DMS153 treated with DMSO at 0.1 percent for 48 hours (cell line): Measurements from ENCODE around the gene GDI2.
"Not testable (repeated sequence)": the region's sequence is repeated elsewhere in the genome, so short reads cannot be mapped to it uniquely, and the experiment has no call there.

Source experiments
- DNase-seq: peaks from one replicate; lab custom pipeline; 2025; ENCODE audit not compliant: unreplicated experiment; lab: John Stamatoyannopoulos, UW

The GDI2 gene

GRCh38 chr10:5813341-5814109 is at the start of gene GDI2:
Gene GDI2, minus strand, starts transcription at chr10:5813434. Its CDS starts 176 bp downstream, at chr10:5813258.
- peak; percentile 70 for DNase-seq

DNA sequence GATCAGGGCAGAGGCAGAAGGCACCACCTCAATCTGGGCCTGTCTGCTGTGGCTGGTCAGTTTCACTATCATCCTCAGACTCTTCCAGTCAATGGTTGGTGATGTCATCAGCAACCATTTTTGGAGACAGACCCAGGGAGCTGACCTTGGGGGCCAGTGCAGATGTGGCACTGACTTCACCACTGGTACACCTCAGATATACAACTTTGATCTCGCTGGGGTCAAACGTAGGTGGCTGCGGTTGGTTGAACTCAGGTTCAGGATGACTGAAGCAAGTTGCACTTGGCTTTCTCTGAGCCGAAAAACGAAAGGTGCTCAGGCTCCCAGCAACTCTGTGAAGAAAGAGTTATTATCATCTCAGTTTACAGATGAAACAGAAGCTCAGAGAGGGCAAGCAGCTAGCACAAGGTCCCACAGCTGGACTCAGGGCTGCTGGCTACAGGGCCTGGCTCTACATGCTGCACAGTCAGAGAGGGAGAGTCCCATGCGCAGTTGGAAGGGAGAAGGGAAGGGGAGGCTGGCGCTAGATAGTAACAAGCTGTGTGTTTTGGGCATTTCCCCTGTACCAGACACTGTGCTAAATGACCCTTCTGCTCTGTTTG is 49.2 kb upstream of the GDI2 start:
- no peak for DNase-seq

DNA sequence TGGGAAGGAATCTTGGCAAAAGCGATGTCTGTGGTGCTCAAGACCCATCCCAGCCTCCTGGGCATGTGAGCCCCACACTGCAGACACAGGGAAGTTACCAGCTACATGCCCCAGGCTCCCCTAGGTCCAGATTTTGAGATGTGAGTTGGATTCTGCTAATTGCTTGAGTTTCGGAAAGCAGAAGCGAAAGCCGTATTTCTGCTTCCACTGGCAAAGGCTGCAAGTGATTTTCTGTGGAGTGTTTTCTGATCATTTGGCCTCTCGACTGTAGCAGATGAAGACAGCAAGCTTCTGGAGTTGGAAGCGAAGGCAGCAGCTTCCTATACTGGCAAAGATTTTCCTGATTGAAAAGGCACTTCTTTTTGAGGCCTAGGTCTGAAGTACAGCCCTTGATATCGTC is 46.8 kb upstream of the GDI2 start:
- no peak for DNase-seq

- no peak for DNase-seq
Measured at GRCh38 chr10:5858811-5859210, 45.6 kb upstream of the GDI2 start.

GRCh38 chr10:5856701-5857004 is 43.4 kb upstream of the GDI2 start:
- no peak for DNase-seq

- no peak for DNase-seq
Measured at GRCh38 chr10:5855979-5856700, 42.9 kb upstream of the GDI2 start.

DNA sequence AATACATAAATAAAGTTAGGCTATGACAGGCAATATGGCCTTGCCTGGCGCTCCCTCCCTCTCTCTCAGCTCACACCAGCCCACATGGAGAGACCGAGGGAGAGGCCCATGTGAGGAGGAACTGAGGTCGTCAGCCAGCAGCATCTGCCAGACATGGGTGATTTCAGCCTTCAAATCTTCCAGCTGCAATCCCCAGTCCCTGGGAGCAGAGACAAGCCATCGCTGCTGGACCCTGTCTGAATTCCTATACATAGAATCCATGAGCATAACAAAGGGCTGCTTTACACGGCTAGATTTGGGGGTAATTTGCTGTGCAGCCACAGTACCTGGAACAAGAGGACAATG is 40.9 kb upstream of the GDI2 start:
- DNase-seq = no peak

GRCh38 chr10:5846667-5847066 is 33.4 kb upstream of the GDI2 start:
- not testable (repeated sequence) for DNase-seq

- DNase-seq = no peak
Measured at GRCh38 chr10:5844345-5845055, 31.3 kb upstream of the GDI2 start.

GRCh38 chr10:5843686-5844344 is 30.6 kb upstream of the GDI2 start:
- DNase-seq = no peak

DNA sequence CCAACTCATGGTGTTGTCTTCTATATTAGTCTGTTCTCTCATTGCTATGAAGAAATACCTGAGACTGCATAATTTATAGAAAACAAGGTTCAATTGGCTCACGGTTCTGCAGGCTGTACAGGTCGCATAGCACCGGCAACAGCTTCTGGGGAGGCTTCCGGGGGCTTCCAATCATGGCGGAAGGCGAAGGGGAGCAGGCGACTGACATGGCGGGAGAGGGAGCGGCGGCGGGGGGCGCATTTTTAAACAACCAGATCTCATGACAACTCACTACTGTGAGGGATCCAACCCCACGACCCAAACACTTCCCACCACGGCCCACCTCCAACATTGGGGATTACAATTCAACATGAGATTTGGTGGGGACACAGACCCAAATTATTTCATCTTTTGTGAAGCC is 28.7 kb upstream of the GDI2 start:
- no peak for DNase-seq

GRCh38 chr10:5840314-5841307 is 27.4 kb upstream of the GDI2 start:
- DNase-seq = no peak

DNA sequence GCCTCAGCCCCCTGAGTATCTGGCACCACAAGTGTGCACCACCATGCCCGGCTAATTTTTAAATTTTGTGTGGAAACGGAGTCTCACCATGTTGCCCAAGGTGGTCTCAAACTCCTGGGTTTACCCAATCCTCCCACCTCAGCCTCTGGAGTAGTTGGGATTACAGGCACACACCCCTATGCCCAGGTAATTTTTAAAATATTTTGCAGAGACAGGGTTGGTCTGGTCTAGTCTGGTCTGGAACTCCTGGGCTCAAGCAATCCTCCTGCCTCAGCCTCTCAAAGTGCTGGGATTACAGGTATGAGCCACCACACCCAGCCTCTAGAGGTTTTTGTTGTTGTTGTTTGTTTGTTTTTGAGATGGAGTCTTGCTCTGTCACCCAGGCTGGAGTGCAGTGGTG is 22.9 kb upstream of the GDI2 start:
- DNase-seq = not testable (repeated sequence)

- no peak for DNase-seq
Measured at GRCh38 chr10:5835446-5836095, 22.3 kb upstream of the GDI2 start.

- no peak for DNase-seq
Measured at GRCh38 chr10:5833814-5834213, 20.6 kb upstream of the GDI2 start.

- no peak for DNase-seq
Measured at GRCh38 chr10:5832946-5833345, 19.7 kb upstream of the GDI2 start.

DNA sequence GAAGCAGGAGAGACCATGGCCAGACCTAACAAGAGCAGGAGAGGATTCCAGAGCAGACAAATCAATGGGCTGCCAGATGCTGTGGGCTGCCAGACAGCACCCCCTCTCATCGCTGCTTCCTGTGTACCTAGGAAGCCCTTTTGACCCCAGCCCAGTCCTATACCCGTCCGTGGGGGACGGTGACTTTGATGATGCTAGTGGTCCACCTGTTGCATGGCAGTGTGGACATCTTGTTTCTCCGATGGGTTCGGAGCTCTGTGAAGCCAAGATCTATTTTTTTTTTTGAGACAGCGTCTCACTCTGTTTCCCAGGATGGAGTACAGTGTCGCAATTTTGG is 18.2 kb upstream of the GDI2 start:
- DNase-seq = no peak

DNA sequence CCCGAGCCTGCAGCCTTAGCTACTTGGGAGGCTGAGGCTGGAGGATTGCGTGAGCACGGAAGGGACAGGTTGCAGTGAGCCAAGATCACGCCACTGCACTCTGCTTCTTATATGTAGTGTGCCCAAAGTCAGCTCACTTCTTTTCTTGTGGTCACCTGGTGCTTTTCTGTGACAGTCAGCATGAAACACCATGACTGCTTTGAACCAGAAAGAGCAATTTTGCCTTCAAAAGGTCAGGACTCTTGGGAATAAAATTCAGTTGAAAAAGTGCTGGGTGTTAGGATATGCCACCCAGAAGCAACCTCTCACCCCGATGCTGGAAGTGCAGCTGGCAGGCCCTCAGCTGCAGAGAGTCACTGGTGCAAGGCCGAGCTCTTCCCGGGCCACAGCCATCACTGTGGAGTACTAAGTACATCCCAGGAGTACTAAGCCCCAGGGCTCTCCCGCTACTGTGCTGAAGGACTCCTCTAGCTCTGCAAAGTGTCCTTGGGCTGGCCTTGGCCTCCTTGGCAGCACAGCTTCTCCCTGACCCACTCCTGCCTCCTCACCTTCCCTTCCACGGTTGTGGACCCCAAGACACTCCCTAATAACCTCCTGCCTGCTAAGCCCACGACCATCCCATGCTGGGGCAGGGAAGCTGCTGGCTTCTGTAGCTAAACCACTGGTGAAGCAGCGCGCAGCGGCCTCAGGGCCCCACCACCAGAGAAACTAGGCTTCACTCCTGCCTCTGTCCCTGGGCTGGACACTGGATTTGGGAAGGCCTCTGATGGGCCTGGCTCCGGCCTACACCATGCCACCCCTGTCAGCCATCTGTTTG is 17.6 kb upstream of the GDI2 start:
- no peak for DNase-seq

DNA sequence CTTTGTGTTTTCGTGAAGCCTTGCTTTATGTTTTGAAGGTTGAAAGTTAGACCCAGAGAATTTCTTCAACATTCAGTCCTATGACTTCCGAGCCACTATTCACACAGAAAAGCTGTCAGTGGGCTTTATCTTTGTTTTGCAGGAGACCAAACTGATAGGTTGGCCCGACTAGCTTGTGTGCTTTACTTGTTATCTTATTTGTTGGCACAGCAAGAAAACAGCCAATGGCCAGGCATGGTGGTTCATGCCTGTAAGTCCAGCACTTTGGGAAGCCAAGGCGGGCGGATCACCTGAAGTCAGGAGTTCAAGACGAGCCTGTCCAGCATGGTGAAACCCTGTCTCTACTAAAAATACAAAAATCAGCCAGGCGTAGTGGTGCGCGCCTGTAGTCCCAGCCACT is 16.0 kb upstream of the GDI2 start:
- no peak for DNase-seq
